Endothelial cell of umbilical vein (primary cell): ENCODE measurements around the gene SIN3A.

Source experiments
- EZH2 ChIP-seq: IDR thresholded peaks from 2 replicates; pipeline ENCODE4 v1.6.1; 2012; ENCODE audit warnings: borderline replicate concordance, low read depth, mild to moderate bottlenecking, moderate library complexity, low read length, inconsistent platforms; ENCODE audit not compliant: severe bottlenecking
- FOS ChIP-seq: IDR thresholded peaks from 2 replicates; pipeline ENCODE4 v1.6.1; 2011; ENCODE audit warnings: mild to moderate bottlenecking, low read length, moderate library complexity, borderline replicate concordance; ENCODE audit not compliant: insufficient read depth
- GATA2 ChIP-seq: IDR thresholded peaks from 2 replicates; pipeline ENCODE4 v1.7.0; 2011; ENCODE audit warnings: low read depth, mild to moderate bottlenecking, moderate library complexity, mixed read lengths, low read length; ENCODE audit not compliant: insufficient read length, insufficient read depth
- JUN ChIP-seq: IDR thresholded peaks from 2 replicates; pipeline ENCODE4 v1.6.1; 2011; ENCODE audit warnings: borderline replicate concordance, low read depth; ENCODE audit not compliant: insufficient read length, insufficient read depth
- MYC ChIP-seq: IDR thresholded peaks from one replicate; pipeline ENCODE4 v1.6.1; 2011; ENCODE audit warnings: mild to moderate bottlenecking, low read depth, low read length
- POLR2A ChIP-seq: IDR thresholded peaks from 2 replicates; pipeline ENCODE4 v1.6.1; 2012; ENCODE audit warnings: low read depth, mild to moderate bottlenecking, control low read depth, low read length
- POLR2AphosphoS5 ChIP-seq: IDR thresholded peaks from 2 replicates; pipeline ENCODE4 v1.6.1; 2012; ENCODE audit warnings: low read depth, mild to moderate bottlenecking, control low read depth, low read length, moderate library complexity; ENCODE audit not compliant: insufficient read depth
- TF ChIP-seq, protein P1 (sequence below), 2 donors: IDR thresholded peaks; 1 replicate in 1 of 2; 2 replicates in 1 of 2; pipeline ENCODE4 v1.5.1; 2011; ENCODE audit warnings: low read length in 2 of 2, mild to moderate bottlenecking in 2 of 2, moderate library complexity in 2 of 2, control low read depth in 1 of 2, inconsistent platforms in 1 of 2, low read depth in 1 of 2; ENCODE audit not compliant: insufficient read depth in 1 of 2; ENCODE audit errors: extremely low read depth in 1 of 2
- TF ChIP-seq, protein P2 (sequence below): IDR thresholded peaks from 2 replicates; pipeline ENCODE4 v1.6.1; 2011; ENCODE audit not compliant: insufficient read depth, insufficient read length

DNA sequence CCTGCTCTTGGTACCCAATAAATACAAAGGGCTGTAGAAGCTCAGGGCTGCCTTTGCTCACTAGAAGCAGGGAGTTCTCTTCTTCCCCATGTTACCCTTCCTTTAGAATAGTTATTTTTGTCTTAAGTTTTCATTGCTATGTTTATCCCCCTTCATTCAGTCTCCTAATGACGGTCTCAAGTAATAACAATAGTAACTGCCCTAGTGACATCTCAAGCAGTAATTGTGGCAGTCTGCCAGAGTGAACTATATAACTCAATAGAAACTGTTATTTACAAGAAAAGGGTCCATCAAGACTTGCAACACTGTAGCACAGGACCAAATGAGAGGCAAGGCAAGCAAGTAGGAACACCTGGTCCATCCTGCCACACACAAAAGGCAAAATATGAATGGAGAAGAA, 32.5 kb upstream of the SIN3A start:
- TF ChIP-seq, protein P1, sequence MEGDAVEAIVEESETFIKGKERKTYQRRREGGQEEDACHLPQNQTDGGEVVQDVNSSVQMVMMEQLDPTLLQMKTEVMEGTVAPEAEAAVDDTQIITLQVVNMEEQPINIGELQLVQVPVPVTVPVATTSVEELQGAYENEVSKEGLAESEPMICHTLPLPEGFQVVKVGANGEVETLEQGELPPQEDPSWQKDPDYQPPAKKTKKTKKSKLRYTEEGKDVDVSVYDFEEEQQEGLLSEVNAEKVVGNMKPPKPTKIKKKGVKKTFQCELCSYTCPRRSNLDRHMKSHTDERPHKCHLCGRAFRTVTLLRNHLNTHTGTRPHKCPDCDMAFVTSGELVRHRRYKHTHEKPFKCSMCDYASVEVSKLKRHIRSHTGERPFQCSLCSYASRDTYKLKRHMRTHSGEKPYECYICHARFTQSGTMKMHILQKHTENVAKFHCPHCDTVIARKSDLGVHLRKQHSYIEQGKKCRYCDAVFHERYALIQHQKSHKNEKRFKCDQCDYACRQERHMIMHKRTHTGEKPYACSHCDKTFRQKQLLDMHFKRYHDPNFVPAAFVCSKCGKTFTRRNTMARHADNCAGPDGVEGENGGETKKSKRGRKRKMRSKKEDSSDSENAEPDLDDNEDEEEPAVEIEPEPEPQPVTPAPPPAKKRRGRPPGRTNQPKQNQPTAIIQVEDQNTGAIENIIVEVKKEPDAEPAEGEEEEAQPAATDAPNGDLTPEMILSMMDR (IDR thresholded peaks at IDR 0.05; ENCODE audit: extremely low read depth in 1 of 2, insufficient read depth in 1 of 2, low read depth in 1 of 2, low read length in 2 of 2): no peak
- no peak for TF ChIP-seq GATA2
- TF ChIP-seq, protein P2, sequence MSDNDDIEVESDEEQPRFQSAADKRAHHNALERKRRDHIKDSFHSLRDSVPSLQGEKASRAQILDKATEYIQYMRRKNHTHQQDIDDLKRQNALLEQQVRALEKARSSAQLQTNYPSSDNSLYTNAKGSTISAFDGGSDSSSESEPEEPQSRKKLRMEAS: no peak
- TF ChIP-seq EZH2: no peak
- TF ChIP-seq POLR2A: no peak
- no peak for TF ChIP-seq POLR2AphosphoS5
- no peak for TF ChIP-seq MYC
- no peak for TF ChIP-seq JUN
- no peak for TF ChIP-seq FOS
